HEK293 (cell line): ENCODE results near the gene BCAS3.

Source experiments
- CTCF ChIP-seq: fragments of 450-650 bp; formaldehyde crosslinking; IDR thresholded peaks from 2 replicates; pipeline ENCODE4 v1.5.1; 2016; ENCODE audit warnings: missing biosample characterization, missing genetic modification characterization
- ZSCAN5A ChIP-seq: fragments of 450-650 bp; formaldehyde crosslinking; IDR thresholded peaks from 2 replicates; pipeline ENCODE4 v1.5.1; 2016; ENCODE audit warnings: missing biosample characterization, missing genetic modification characterization

- TF ChIP-seq CTCF (tag by site-specific recombination) (no peak), ZSCAN5A (tag by site-specific recombination) (no peak)
Measured at GRCh38 chr17:61362396-61362795, 684.7 kb downstream of the BCAS3 start.
